HepG2 (cell line): ENCODE data around the gene SLC25A20. TPM values are rescaled to one million over a fixed set of nuclear protein-coding genes. Genes with fewer than 3 reads are reported as not detected.

Experiments used
- ATAC-seq: fragments of 200-7000 bp; cut with Tn5 transposase; 3 replicates; pipeline ENCODE4 v1.9.1; 2020; ENCODE audit warnings: mild to moderate bottlenecking, moderate library complexity
- BruUV-seq: library from RNA; stranded (reverse); fragments of 400-500 nt; replicated peaks from 2 replicates; lab custom pipeline; 2021; lab: Mats Ljungman, UMichigan
- CTCF ChIA-PET: fragments of 300-600 bp; formaldehyde crosslinking; extraction: SDS; loops from one replicate; lab custom pipeline; 2021; ENCODE audit warnings: low total read pairs, inconsistent platforms, low intra/inter-chr PET ratio; lab: Yijun Ruan, JAX
- POLR2A ChIA-PET: fragments of 350-600 bp; sonication (Branson Sonifier 250); formaldehyde crosslinking; loops from one replicate; lab custom pipeline; 2020; ENCODE audit warnings: antibody characterized with exemption, inconsistent platforms; lab: Yijun Ruan, JAX
- DNase-seq: peaks from one replicate; pipeline ENCODE4 v3.0.0-alpha.2; 2015; ENCODE audit warnings: low spot score
- FAIRE-seq: peaks from 3 replicates; lab custom pipeline; 2011; peaks lifted over from hg19 to GRCh38; lab: Jason Lieb, UNC
- H2AFZ ChIP-seq: one replicate; pipeline ENCODE4 v1.6.1; 2011; ENCODE audit warnings: low read length, inconsistent platforms
- H3K27ac ChIP-seq: fragments of 300-600 bp; 3 replicates; pipeline ENCODE4 v1.8.0; 2011; ENCODE audit warnings: mixed run types, mild to moderate bottlenecking, mixed read lengths, low read length, inconsistent platforms; ENCODE audit not compliant: insufficient read depth; ENCODE audit errors: extremely low read length
- H3K27me3 ChIP-seq, 2 experiments: fragments of 200-600 bp in 1 of 2; 2 replicates in 1 of 2; 3 replicates in 1 of 2; pipeline versions ENCODE4 v1.6.0 to v1.8.0; 2011; ENCODE audit warnings: low read length in 2 of 2, mild to moderate bottlenecking in 2 of 2, moderate library complexity in 2 of 2, inconsistent platforms in 1 of 2; ENCODE audit not compliant: insufficient read depth in 2 of 2, control insufficient read depth in 1 of 2
- H3K36me3 ChIP-seq, 2 experiments: fragments of 200-600 bp in 1 of 2; replicated peaks in 1 of 2; 2 replicates in 1 of 2; 3 replicates in 1 of 2; pipeline versions ENCODE4 v1.5.1 to v1.8.0; 2011; ENCODE audit warnings: low read length in 2 of 2, inconsistent platforms in 1 of 2; ENCODE audit not compliant: insufficient read depth in 2 of 2, control insufficient read depth in 1 of 2
- H3K4me1 ChIP-seq: 2 replicates; pipeline ENCODE4 v1.5.1; 2012; ENCODE audit warnings: low read length, inconsistent platforms; ENCODE audit not compliant: insufficient read depth
- H3K4me2 ChIP-seq: 2 replicates; pipeline ENCODE4 v1.6.0; 2011; ENCODE audit warnings: low read depth, low read length, inconsistent platforms
- H3K4me3 ChIP-seq, 3 experiments: fragments of 200-600 bp in 1 of 3; sonication (generic), shearing (Covaris generic) in 1 of 3; replicated peaks in 1 of 3; 2 replicates each; pipeline ENCODE4 v1.5.1; 2011 to 2016; ENCODE audit warnings: low read length in 3 of 3, inconsistent platforms in 2 of 3, low read depth in 2 of 3, mild to moderate bottlenecking in 2 of 3, control low read depth in 1 of 3, mixed read lengths in 1 of 3; ENCODE audit not compliant: insufficient read depth in 1 of 3
- H3K79me2 ChIP-seq: one replicate; pipeline ENCODE4 v1.6.1; 2011; ENCODE audit warnings: low read length, inconsistent platforms; ENCODE audit not compliant: insufficient read depth
- H3K9ac ChIP-seq: 2 replicates; pipeline ENCODE4 v1.6.0; 2011; ENCODE audit warnings: mild to moderate bottlenecking, low read depth, low read length, inconsistent platforms; ENCODE audit not compliant: insufficient read depth
- H3K9me3 ChIP-seq: 2 replicates; pipeline ENCODE4 v1.5.1; 2012; ENCODE audit warnings: mild to moderate bottlenecking, low read length
- H4K20me1 ChIP-seq: 2 replicates; pipeline ENCODE4 v1.6.0; 2011; ENCODE audit warnings: inconsistent platforms, mild to moderate bottlenecking, low read length, moderate library complexity; ENCODE audit not compliant: insufficient read depth
- CENPT ChIP-seq: sonication (generic); formaldehyde crosslinking; IDR thresholded peaks from 2 replicates; pipeline ENCODE4 v1.8.0; 2022; ENCODE audit warnings: low read depth, mild to moderate bottlenecking, moderate library complexity, missing genetic modification reagents
- HNRNPUL1 ChIP-seq: fragments of 200-400 bp; formaldehyde crosslinking; IDR thresholded peaks from 2 replicates; pipeline ENCODE4 v1.6.1; 2017; ENCODE audit warnings: low read depth, mild to moderate bottlenecking, low read length, moderate library complexity
- PATZ1 ChIP-seq: sonication (generic); formaldehyde crosslinking; IDR thresholded peaks from 2 replicates; pipeline ENCODE4 v1.4.0; 2020; ENCODE audit warnings: missing genetic modification reagents
- ZNF564 ChIP-seq: sonication (generic); formaldehyde crosslinking; IDR thresholded peaks from 2 replicates; pipeline ENCODE4 v1.8.1; 2023; ENCODE audit warnings: mild to moderate bottlenecking, missing genetic modification reagents
- ZNF644 ChIP-seq: IDR thresholded peaks from 2 replicates; pipeline ENCODE4 v1.6.1; 2016; ENCODE audit warnings: low read depth
- ZNF850 ChIP-seq: sonication (generic); formaldehyde crosslinking; conservative IDR thresholded peaks from 2 replicates; pipeline ENCODE4 v1.9.0; 2021; ENCODE audit warnings: mild to moderate bottlenecking, missing genetic modification reagents
- WGBS: methylation state at CpG from one replicate; pipeline ENCODE4 v1.1.6; 2017; ENCODE audit warnings: low lambda C conversion rate; 5-methylcytosine and 5-hydroxymethylcytosine counted together
- in situ Hi-C: cut with HindIII; loops from 2 replicates; pipeline ENCODE4 v1.10.0; 2017; ENCODE audit warnings: low pct_unique_long_range_greater_than_20kb; ENCODE audit not compliant: extremely low pct_ligation_motif_present
- intact Hi-C: fragments of 100-400 bp; cut with micrococcal nuclease; formaldehyde crosslinking; loops from one replicate; pipeline ENCODE4 v1.10.0; 2022; ENCODE audit not compliant: unreplicated experiment
- polyA plus RNA-seq, 8 experiments: library from polyadenylated mRNA; depleted of rRNA in 3 of 8; stranded (reverse) in 7 of 8; unstranded in 1 of 8; fragments of >200 nt; fragmentation: Illumina TruSeq in 4 of 8; extraction: Trizol in 4 of 8; gene quantifications; 2 replicates each; pipeline versions ENCODE4 v1.2.1 to v1.2.3, GENCODE V29; 2011 to 2016; ENCODE audit warnings: low read depth in 4 of 8, missing spikeins in 1 of 8, mixed read lengths in 1 of 8; ENCODE audit not compliant: insufficient read depth in 1 of 8
- total RNA-seq, 5 experiments: library from RNA; depleted of rRNA; stranded (reverse); fragments of >200 nt; fragmentation: Illumina TruSeq; extraction: Trizol; gene quantifications; 2 replicates each; pipeline ENCODE4 v1.2.3, GENCODE V29; 2016; ENCODE audit warnings: low read depth in 1 of 5
- TF ChIP-seq, protein P1 (sequence below): sonication (generic); formaldehyde crosslinking; IDR thresholded peaks from 2 replicates; pipeline ENCODE4 v1.8.0; 2022; ENCODE audit warnings: mild to moderate bottlenecking, missing genetic modification reagents; ENCODE audit not compliant: insufficient replicate concordance
- TF ChIP-seq, protein P2 (sequence below): sonication (generic); formaldehyde crosslinking; IDR thresholded peaks from 2 replicates; pipeline ENCODE4 v1.5.0; 2020; ENCODE audit warnings: mild to moderate bottlenecking, missing genetic modification reagents, borderline replicate concordance

Gene SLC25A20
- total and polyA plus RNA-seq, 2 of the 13 experiments (the other 11 are each of a cell fraction or from before 2014, with no cell fraction given), result 21.1 to 26.6 TPM

DNA sequence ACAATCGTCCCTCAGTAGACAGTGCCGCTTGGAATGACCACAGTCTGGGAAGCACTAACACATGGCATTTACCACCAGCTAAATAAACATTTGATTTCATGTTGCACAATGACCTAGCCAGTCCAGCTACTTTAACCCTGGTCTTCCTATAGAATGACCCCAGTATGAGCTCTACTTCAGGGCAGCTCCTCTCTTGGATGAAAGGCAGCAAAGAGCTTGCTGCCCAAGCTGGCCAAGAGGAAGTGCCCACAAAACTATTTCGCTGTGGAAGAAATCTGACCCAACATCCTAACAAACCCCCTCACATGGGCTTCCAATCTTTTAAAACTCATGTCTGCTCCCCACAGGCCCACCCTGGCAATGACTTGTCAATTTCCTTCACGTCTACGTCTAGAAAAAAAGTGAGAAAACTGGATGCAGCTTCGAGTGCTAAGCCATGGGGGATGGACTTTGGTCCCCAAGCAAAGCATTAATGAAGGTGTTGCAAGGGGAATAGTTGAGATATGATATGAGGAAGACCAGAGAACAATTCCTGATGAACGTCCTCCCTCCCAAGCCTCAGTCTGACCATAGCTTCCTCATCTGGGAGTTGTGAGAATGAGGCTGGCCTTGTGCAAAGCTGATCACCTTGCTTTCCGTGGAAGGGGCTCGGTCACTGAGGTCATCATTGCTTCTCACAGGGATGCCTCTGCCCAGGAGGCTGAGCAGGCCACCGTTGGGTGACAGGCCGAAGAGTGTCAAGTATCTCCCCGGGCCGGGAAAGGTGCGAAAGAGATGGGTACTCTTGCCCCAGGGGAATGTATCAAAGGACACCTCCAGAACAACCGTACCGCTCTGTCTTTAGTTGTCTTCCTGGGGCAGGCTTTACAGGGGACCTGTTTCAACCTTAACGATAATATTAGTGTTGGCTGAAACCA lies 964 bp downstream of the SLC25A20 start:
- intact Hi-C loops (loop anchor here (1.0 kb wide), 2 partner anchors 41 to 50 kb away; partner anchors contain the start of gene PRKAR2A), in situ Hi-C loops (no loop called here)
- H3K9me3 ChIP-seq, result no peaks in the 10 kb centered on the region
- DNase-seq (peak; percentile 89), FAIRE-seq (peak; percentile 94), ATAC-seq (peak; percentile 78)
- peak overlapping the region; percentile 99 for H3K4me2 ChIP-seq
- peaks cover 44% of the 10 kb centered on the region for H3K4me1 ChIP-seq
- H4K20me1 ChIP-seq, result no peaks in the 10 kb centered on the region
- BruUV-seq, result TSS peak; percentile 76
- H3K27me3 ChIP-seq, result no peaks in the 10 kb centered on the region
- ChIA-PET POLR2A (interaction anchor here (0.6 to 4.5 kb wide), 16 partner anchors 11 to 1001 kb away, joined by 3 to 39 read pairs (median 4); partner anchors contain the start of genes ARIH2, CELSR3, PRKAR2A and RHOA), CTCF (no interaction called here)
- peak overlapping the region; percentile 78 for H3K27ac ChIP-seq
- H3K36me3 ChIP-seq, result no peaks in the 10 kb centered on the region
- 3% methylated on average over 13 of the region's 17 CpGs for WGBS
- H3K9ac ChIP-seq, result peak overlapping the region; percentile 67
- H3K4me3 ChIP-seq, result peak overlapping the region; percentile 71 to 94 (median 84)
- H2AFZ ChIP-seq, result peak overlapping the region; percentile 20
- H3K79me2 ChIP-seq, result no peaks in the 10 kb centered on the region
- TF ChIP-seq, protein P1, sequence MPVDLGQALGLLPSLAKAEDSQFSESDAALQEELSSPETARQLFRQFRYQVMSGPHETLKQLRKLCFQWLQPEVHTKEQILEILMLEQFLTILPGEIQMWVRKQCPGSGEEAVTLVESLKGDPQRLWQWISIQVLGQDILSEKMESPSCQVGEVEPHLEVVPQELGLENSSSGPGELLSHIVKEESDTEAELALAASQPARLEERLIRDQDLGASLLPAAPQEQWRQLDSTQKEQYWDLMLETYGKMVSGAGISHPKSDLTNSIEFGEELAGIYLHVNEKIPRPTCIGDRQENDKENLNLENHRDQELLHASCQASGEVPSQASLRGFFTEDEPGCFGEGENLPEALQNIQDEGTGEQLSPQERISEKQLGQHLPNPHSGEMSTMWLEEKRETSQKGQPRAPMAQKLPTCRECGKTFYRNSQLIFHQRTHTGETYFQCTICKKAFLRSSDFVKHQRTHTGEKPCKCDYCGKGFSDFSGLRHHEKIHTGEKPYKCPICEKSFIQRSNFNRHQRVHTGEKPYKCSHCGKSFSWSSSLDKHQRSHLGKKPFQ (CRISPR knock-in tag), result no peak
- TF ChIP-seq, protein P2, sequence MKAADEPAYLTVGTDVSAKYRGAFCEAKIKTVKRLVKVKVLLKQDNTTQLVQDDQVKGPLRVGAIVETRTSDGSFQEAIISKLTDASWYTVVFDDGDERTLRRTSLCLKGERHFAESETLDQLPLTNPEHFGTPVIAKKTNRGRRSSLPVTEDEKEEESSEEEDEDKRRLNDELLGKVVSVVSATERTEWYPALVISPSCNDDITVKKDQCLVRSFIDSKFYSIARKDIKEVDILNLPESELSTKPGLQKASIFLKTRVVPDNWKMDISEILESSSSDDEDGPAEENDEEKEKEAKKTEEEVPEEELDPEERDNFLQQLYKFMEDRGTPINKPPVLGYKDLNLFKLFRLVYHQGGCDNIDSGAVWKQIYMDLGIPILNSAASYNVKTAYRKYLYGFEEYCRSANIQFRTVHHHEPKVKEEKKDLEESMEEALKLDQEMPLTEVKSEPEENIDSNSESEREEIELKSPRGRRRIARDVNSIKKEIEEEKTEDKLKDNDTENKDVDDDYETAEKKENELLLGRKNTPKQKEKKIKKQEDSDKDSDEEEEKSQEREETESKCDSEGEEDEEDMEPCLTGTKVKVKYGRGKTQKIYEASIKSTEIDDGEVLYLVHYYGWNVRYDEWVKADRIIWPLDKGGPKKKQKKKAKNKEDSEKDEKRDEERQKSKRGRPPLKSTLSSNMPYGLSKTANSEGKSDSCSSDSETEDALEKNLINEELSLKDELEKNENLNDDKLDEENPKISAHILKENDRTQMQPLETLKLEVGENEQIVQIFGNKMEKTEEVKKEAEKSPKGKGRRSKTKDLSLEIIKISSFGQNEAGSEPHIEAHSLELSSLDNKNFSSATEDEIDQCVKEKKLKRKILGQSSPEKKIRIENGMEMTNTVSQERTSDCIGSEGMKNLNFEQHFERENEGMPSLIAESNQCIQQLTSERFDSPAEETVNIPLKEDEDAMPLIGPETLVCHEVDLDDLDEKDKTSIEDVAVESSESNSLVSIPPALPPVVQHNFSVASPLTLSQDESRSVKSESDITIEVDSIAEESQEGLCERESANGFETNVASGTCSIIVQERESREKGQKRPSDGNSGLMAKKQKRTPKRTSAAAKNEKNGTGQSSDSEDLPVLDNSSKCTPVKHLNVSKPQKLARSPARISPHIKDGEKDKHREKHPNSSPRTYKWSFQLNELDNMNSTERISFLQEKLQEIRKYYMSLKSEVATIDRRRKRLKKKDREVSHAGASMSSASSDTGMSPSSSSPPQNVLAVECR (CRISPR knock-in tag), result peak; percentile 25; the same call in 1 of the 2 replicates
- TF ChIP-seq CENPT (CRISPR knock-in tag) (no peak), PATZ1 (peak; percentile 32; the same call in 1 of the 2 replicates), HNRNPUL1 (no peak), ZNF564 (CRISPR knock-in tag) (peak; percentile 44; the same call in 1 of the 2 replicates), ZNF850 (no peak), ZNF644 (CRISPR knock-in tag) (peak; percentile 49)
